Measurements from ENCODE around the gene CYP1A2. TPM values are rescaled to one million over a fixed set of nuclear protein-coding genes. Genes with fewer than 3 reads are reported as not detected.

Gene CYP1A2
- total RNA-seq, 2 donors from 2014 or later = not detected

DNA sequence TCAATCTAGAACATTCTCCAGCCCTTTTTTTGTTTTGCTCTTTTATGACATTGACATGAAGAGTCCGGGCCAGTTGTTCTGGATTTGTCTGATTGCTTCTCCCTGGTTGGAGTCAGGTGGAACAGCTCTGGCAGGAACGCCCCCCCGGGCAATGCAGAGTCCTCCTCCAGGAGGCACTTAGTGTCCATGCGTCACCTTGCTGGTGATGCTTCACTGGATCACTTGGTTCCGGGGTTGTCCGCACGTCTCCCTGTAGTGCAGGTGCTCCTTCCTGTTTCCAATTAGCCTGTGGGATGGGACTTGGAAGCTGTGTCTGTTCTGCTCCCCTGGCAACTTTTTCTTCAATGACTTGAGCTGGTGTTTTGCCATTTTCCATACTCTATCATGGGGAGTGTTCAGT is 43.0 kb downstream of the CYP1A2 start:
- Histone ChIP-seq H3K36me3 (no peaks in the 10 kb centered on the region), H3K27me3 (replicated peaks; ENCODE audit: insufficient read depth) (no peaks in the 10 kb centered on the region), H3K27ac (no peak overlapping the region), H3K4me3 (no peak overlapping the region), H3K9me3 (no peaks in the 10 kb centered on the region), H3K4me1 (ENCODE audit: control insufficient read depth in 1 of 2, low read depth in 2 of 2) (peaks cover 45 to 64% of the 10 kb centered on the region in 2 donors)
- DNase-seq (ENCODE audit: low spot score) = no peak
- no peak for ATAC-seq (ENCODE audit: insufficient number of reproducible peaks, low FRiP score, low read depth)
- TF ChIP-seq CTCF (IDR thresholded peaks at IDR 0.05) = no peak

DNA sequence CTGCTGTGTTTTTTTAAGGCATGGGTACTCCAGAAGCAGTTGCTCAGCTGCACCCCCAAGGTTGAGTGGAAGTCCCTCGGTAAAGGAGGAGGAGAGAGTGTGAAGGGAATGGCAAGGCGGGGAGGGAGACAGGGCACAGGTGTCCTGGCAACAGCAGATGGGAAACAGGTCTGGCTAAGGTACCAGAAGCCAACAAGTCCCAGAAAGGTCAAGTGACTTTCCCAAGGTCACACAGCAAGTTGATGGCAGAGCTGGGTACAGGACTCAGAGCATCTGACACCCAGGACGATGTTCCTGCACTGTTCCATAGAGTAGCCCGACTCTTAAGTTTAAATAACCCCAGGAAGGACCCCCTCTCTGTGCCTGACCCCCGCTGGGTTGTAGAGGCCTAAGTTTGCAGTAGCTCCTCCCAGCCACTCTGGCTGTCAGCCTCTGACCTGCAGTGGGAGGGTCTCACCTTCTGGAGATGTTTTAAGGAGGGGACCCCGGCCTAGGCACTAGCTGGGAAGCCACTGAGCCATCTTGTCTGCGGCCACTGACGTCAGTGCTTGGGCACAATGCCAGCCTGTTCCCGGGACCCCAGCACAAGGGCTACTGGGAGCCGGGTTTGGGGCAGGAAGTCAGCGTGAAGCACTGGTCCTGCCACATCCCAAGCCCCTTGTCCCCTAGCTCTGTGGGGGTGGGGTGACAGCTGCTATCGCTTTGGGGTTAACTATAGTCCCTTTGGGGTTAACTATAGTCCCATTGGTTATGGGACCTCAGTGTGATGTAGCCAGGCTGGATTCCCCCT is 43.8 kb downstream of the CYP1A2 start:
- no peak overlapping the region for H3K27ac ChIP-seq
- no peaks in the 10 kb centered on the region for H3K36me3 ChIP-seq
- DNase-seq (ENCODE audit: low spot score) (no peak), ATAC-seq (ENCODE audit: insufficient number of reproducible peaks, low FRiP score, low read depth) (no peak)
- no peaks in the 10 kb centered on the region for H3K9me3 ChIP-seq
- peaks cover 37 to 57% of the 10 kb centered on the region in 2 donors for H3K4me1 ChIP-seq (ENCODE audit: control insufficient read depth in 1 of 2, low read depth in 2 of 2)
- no peak overlapping the region for H3K4me3 ChIP-seq
- H3K27me3 ChIP-seq (replicated peaks; ENCODE audit: insufficient read depth) = no peaks in the 10 kb centered on the region
- TF ChIP-seq CTCF (IDR thresholded peaks at IDR 0.05) = no peak

GRCh38 chr15:74793135-74794028 is 44.7 kb downstream of the CYP1A2 start:
- Histone ChIP-seq H3K36me3 (no peaks in the 10 kb centered on the region), H3K4me3 (no peak overlapping the region), H3K27me3 (replicated peaks; ENCODE audit: insufficient read depth) (no peaks in the 10 kb centered on the region), H3K9me3 (no peaks in the 10 kb centered on the region), H3K27ac (no peak overlapping the region), H3K4me1 (ENCODE audit: control insufficient read depth in 1 of 2, low read depth in 2 of 2) (peaks cover 35 to 47% of the 10 kb centered on the region in 2 donors)
- no peak for DNase-seq (ENCODE audit: low spot score)
- no peak for ATAC-seq (ENCODE audit: insufficient number of reproducible peaks, low FRiP score, low read depth)
- no peak for TF ChIP-seq CTCF (IDR thresholded peaks at IDR 0.05)

- Histone ChIP-seq H3K36me3 (peaks cover 3% of the 10 kb centered on the region), H3K4me3 (no peak overlapping the region), H3K27me3 (replicated peaks; ENCODE audit: insufficient read depth) (no peaks in the 10 kb centered on the region), H3K4me1 (ENCODE audit: control insufficient read depth in 1 of 2, low read depth in 2 of 2) (peaks cover 25 to 37% of the 10 kb centered on the region in 2 donors), H3K27ac (no peak overlapping the region), H3K9me3 (no peaks in the 10 kb centered on the region)
- ATAC-seq (ENCODE audit: insufficient number of reproducible peaks, low FRiP score, low read depth) (no peak), DNase-seq (ENCODE audit: low spot score) (no peak)
- no peak for TF ChIP-seq CTCF (IDR thresholded peaks at IDR 0.05)
These were observed 45.8 kb downstream of the CYP1A2 start for GRCh38 chr15:74794248-74794969.

- no peak overlapping the region for H3K27ac ChIP-seq
- H3K9me3 ChIP-seq = no peaks in the 10 kb centered on the region
- no peak overlapping the region for H3K4me3 ChIP-seq
- H3K36me3 ChIP-seq = peaks cover 3% of the 10 kb centered on the region
- peaks cover 19 to 31% of the 10 kb centered on the region in 2 donors for H3K4me1 ChIP-seq (ENCODE audit: control insufficient read depth in 1 of 2, low read depth in 2 of 2)
- DNase-seq (ENCODE audit: low spot score) (no peak), ATAC-seq (ENCODE audit: insufficient number of reproducible peaks, low FRiP score, low read depth) (no peak)
- TF ChIP-seq CTCF (IDR thresholded peaks at IDR 0.05) = no peak
- H3K27me3 ChIP-seq (replicated peaks; ENCODE audit: insufficient read depth) = no peaks in the 10 kb centered on the region
These were observed 46.3 kb downstream of the CYP1A2 start for GRCh38 chr15:74794970-74795349.
